ENCODE data around the gene GDE1.

The GDE1 gene

GRCh38 chr16:19515757-19516156, 6.1 kb downstream of the GDE1 start:
- H3K27me3 Mint-ChIP-seq = no peaks in the 10 kb centered on the region
- peaks cover 26% of the 10 kb centered on the region for H3K36me3 Mint-ChIP-seq
- H3K4me3 Mint-ChIP-seq = no peak overlapping the region
- no peak for ATAC-seq (ENCODE audit: low read depth)
- H3K27ac Mint-ChIP-seq = no peak overlapping the region
- DNase-seq (ENCODE audit: low spot score in 2 of 2) = no peak
- no peaks in the 10 kb centered on the region for H3K9me3 Mint-ChIP-seq
- H3K4me1 Mint-ChIP-seq = peaks cover 21% of the 10 kb centered on the region

- Mint-ChIP-seq H3K9me3 (no peaks in the 10 kb centered on the region), H3K27ac (no peak overlapping the region), H3K4me1 (peaks cover 17% of the 10 kb centered on the region), H3K36me3 (peaks cover 26% of the 10 kb centered on the region), H3K4me3 (no peak overlapping the region), H3K27me3 (no peaks in the 10 kb centered on the region)
- ATAC-seq (ENCODE audit: low read depth) (peak; percentile 34), DNase-seq (ENCODE audit: low spot score in 2 of 2) (no peak)
Observed at GRCh38 chr16:19513377-19514053, 8.4 kb downstream of the GDE1 start.

- H3K9me3 Mint-ChIP-seq = no peaks in the 10 kb centered on the region
- H3K27ac Mint-ChIP-seq = no peak overlapping the region
- H3K4me3 Mint-ChIP-seq = no peak overlapping the region
- peaks cover 26% of the 10 kb centered on the region for H3K36me3 Mint-ChIP-seq
- H3K4me1 Mint-ChIP-seq = peaks cover 15% of the 10 kb centered on the region
- DNase-seq (ENCODE audit: low spot score in 2 of 2) (no peak), ATAC-seq (ENCODE audit: low read depth) (no peak)
- H3K27me3 Mint-ChIP-seq = no peaks in the 10 kb centered on the region
Observed at GRCh38 chr16:19512297-19512696, 9.6 kb downstream of the GDE1 start.

GRCh38 chr16:19507867-19508266, 14.0 kb downstream of the GDE1 start:
- no peak for ATAC-seq (ENCODE audit: low read depth)
- Mint-ChIP-seq H3K4me1 (peaks cover 3% of the 10 kb centered on the region), H3K9me3 (no peaks in the 10 kb centered on the region), H3K27me3 (no peaks in the 10 kb centered on the region), H3K36me3 (peaks cover 25% of the 10 kb centered on the region), H3K4me3 (no peak overlapping the region), H3K27ac (no peak overlapping the region)
- no peak for DNase-seq (ENCODE audit: low spot score in 2 of 2)

- H3K27me3 Mint-ChIP-seq = no peaks in the 10 kb centered on the region
- DNase-seq (ENCODE audit: low spot score in 2 of 2) (no peak), ATAC-seq (ENCODE audit: low read depth) (no peak)
- H3K4me1 Mint-ChIP-seq = peaks cover 3% of the 10 kb centered on the region
- H3K27ac Mint-ChIP-seq = no peak overlapping the region
- H3K36me3 Mint-ChIP-seq = peaks cover 23% of the 10 kb centered on the region
- H3K9me3 Mint-ChIP-seq = no peaks in the 10 kb centered on the region
- H3K4me3 Mint-ChIP-seq = no peak overlapping the region
Observed at GRCh38 chr16:19506965-19507364, 14.9 kb downstream of the GDE1 start.

- H3K4me3 Mint-ChIP-seq = no peak overlapping the region
- H3K4me1 Mint-ChIP-seq = no peaks in the 10 kb centered on the region
- H3K36me3 Mint-ChIP-seq = peaks cover 27% of the 10 kb centered on the region
- ATAC-seq (ENCODE audit: low read depth) = no peak
- no peak for DNase-seq (ENCODE audit: low spot score in 2 of 2)
- no peak overlapping the region for H3K27ac Mint-ChIP-seq
- H3K27me3 Mint-ChIP-seq = no peaks in the 10 kb centered on the region
- H3K9me3 Mint-ChIP-seq = no peaks in the 10 kb centered on the region
Observed at GRCh38 chr16:19505600-19506303, 16.1 kb downstream of the GDE1 start.

- Mint-ChIP-seq H3K4me3 (no peak overlapping the region), H3K27me3 (no peaks in the 10 kb centered on the region), H3K9me3 (no peaks in the 10 kb centered on the region), H3K4me1 (no peaks in the 10 kb centered on the region), H3K36me3 (peaks cover 31% of the 10 kb centered on the region), H3K27ac (no peak overlapping the region)
- no peak for ATAC-seq (ENCODE audit: low read depth)
- DNase-seq (ENCODE audit: low spot score in 2 of 2) = no peak
Observed at GRCh38 chr16:19503461-19504075, 18.3 kb downstream of the GDE1 start.

- Mint-ChIP-seq H3K36me3 (peaks cover 31% of the 10 kb centered on the region), H3K27me3 (no peaks in the 10 kb centered on the region), H3K27ac (no peak overlapping the region), H3K4me1 (no peaks in the 10 kb centered on the region), H3K9me3 (no peaks in the 10 kb centered on the region), H3K4me3 (no peak overlapping the region)
- DNase-seq (ENCODE audit: low spot score in 2 of 2) = peak; percentile 46 to 56
- ATAC-seq (ENCODE audit: low read depth) = peak; percentile 73
Observed at GRCh38 chr16:19502395-19503131, 19.3 kb downstream of the GDE1 start.

GRCh38 chr16:19499481-19499880, 22.4 kb downstream of the GDE1 start:
- Mint-ChIP-seq H3K4me3 (no peak overlapping the region), H3K27ac (no peak overlapping the region), H3K36me3 (peaks cover 21% of the 10 kb centered on the region), H3K9me3 (no peaks in the 10 kb centered on the region), H3K4me1 (no peaks in the 10 kb centered on the region), H3K27me3 (no peaks in the 10 kb centered on the region)
- ATAC-seq (ENCODE audit: low read depth) = no peak
- no peak for DNase-seq (ENCODE audit: low spot score in 2 of 2)

- Mint-ChIP-seq H3K27ac (no peak overlapping the region), H3K27me3 (no peaks in the 10 kb centered on the region), H3K4me3 (no peak overlapping the region), H3K4me1 (peaks cover 2% of the 10 kb centered on the region), H3K9me3 (no peaks in the 10 kb centered on the region), H3K36me3 (peaks cover 18% of the 10 kb centered on the region)
- DNase-seq (ENCODE audit: low spot score in 2 of 2) (no peak), ATAC-seq (ENCODE audit: low read depth) (no peak)
Observed at GRCh38 chr16:19499006-19499405, 22.9 kb downstream of the GDE1 start.

GRCh38 chr16:19497176-19497575, 24.7 kb downstream of the GDE1 start:
- Mint-ChIP-seq H3K9me3 (no peaks in the 10 kb centered on the region), H3K4me1 (peaks cover 9% of the 10 kb centered on the region), H3K36me3 (peaks cover 14% of the 10 kb centered on the region), H3K27me3 (no peaks in the 10 kb centered on the region), H3K4me3 (no peak overlapping the region), H3K27ac (peak overlapping the region; percentile 23)
- ATAC-seq (ENCODE audit: low read depth) = no peak
- DNase-seq (ENCODE audit: low spot score in 2 of 2) = no peak

- H3K27ac Mint-ChIP-seq = no peak overlapping the region
- H3K27me3 Mint-ChIP-seq = no peaks in the 10 kb centered on the region
- no peaks in the 10 kb centered on the region for H3K36me3 Mint-ChIP-seq
- DNase-seq (ENCODE audit: low spot score in 2 of 2) (no peak), ATAC-seq (ENCODE audit: low read depth) (no peak)
- H3K4me1 Mint-ChIP-seq = peaks cover 9% of the 10 kb centered on the region
- no peak overlapping the region for H3K4me3 Mint-ChIP-seq
- no peaks in the 10 kb centered on the region for H3K9me3 Mint-ChIP-seq
Observed at GRCh38 chr16:19490619-19491018, 31.3 kb downstream of the GDE1 start.

GRCh38 chr16:19488213-19488640, 33.7 kb downstream of the GDE1 start:
- ATAC-seq (ENCODE audit: low read depth) = no peak
- Mint-ChIP-seq H3K36me3 (no peaks in the 10 kb centered on the region), H3K9me3 (no peaks in the 10 kb centered on the region), H3K4me3 (no peak overlapping the region), H3K27me3 (no peaks in the 10 kb centered on the region), H3K4me1 (peaks cover under 1% of the 10 kb centered on the region), H3K27ac (no peak overlapping the region)
- no peak for DNase-seq (ENCODE audit: low spot score in 2 of 2)

GRCh38 chr16:19486750-19487325, 35.1 kb downstream of the GDE1 start:
- H3K36me3 Mint-ChIP-seq = no peaks in the 10 kb centered on the region

More at GRCh38 chr16:19486750-19487325, 35.1 kb downstream of the GDE1 start:
- no peaks in the 10 kb centered on the region for H3K4me1 Mint-ChIP-seq
- DNase-seq (ENCODE audit: low spot score in 2 of 2) = no peak
- no peak for ATAC-seq (ENCODE audit: low read depth)
- no peaks in the 10 kb centered on the region for H3K9me3 Mint-ChIP-seq
- H3K27ac Mint-ChIP-seq = no peak overlapping the region
- H3K27me3 Mint-ChIP-seq = no peaks in the 10 kb centered on the region
- H3K4me3 Mint-ChIP-seq = no peak overlapping the region

All from memory B cell (primary cell).